HepG2 (cell line): ENCODE measurements around the gene CSNK2A1. TPM values are rescaled to one million over a fixed set of nuclear protein-coding genes. Genes with fewer than 3 reads are reported as not detected.

Source experiments
- ELF1 ChIP-seq: sonication (generic); formaldehyde crosslinking; IDR thresholded peaks from 2 replicates; pipeline ENCODE4 v1.4.0; 2020; ENCODE audit warnings: missing genetic modification reagents
- GTF2F1 ChIP-seq: fragments of 150-350 bp; IDR thresholded peaks from 2 replicates; pipeline ENCODE4 v1.6.1; 2014; ENCODE audit warnings: low read length
- SUZ12 ChIP-seq: fragments of 150-350 bp; IDR thresholded peaks from 2 replicates; pipeline ENCODE4 v1.6.1; 2014; ENCODE audit warnings: low read depth, low read length
- TGIF2 ChIP-seq: IDR thresholded peaks from 2 replicates; pipeline ENCODE4 v1.6.1; 2016; ENCODE audit warnings: control low read depth, missing compliant biosample characterization
- THYN1 ChIP-seq: sonication (generic); formaldehyde crosslinking; IDR thresholded peaks from 2 replicates; pipeline ENCODE4 v1.8.1; 2023; ENCODE audit warnings: low read depth, mild to moderate bottlenecking, moderate library complexity, missing genetic modification reagents, borderline replicate concordance
- ZNF18 ChIP-seq: sonication (generic); formaldehyde crosslinking; IDR thresholded peaks from 2 replicates; pipeline ENCODE4 v1.8.0; 2022; ENCODE audit warnings: mild to moderate bottlenecking, missing genetic modification reagents; ENCODE audit not compliant: insufficient replicate concordance
- ZNF431 ChIP-seq: sonication (generic); formaldehyde crosslinking; IDR thresholded peaks from 2 replicates; pipeline ENCODE4 v1.9.0; 2022; ENCODE audit warnings: missing genetic modification reagents, low read depth, mild to moderate bottlenecking, borderline replicate concordance
- ZNF446 ChIP-seq: sonication (generic); formaldehyde crosslinking; IDR thresholded peaks from 2 replicates; pipeline ENCODE4 v1.5.0; 2020; ENCODE audit warnings: mild to moderate bottlenecking, missing genetic modification reagents
- polyA plus RNA-seq, 8 experiments: library from polyadenylated mRNA; depleted of rRNA in 3 of 8; stranded (reverse) in 7 of 8; unstranded in 1 of 8; fragments of >200 nt; fragmentation: Illumina TruSeq in 4 of 8; extraction: Trizol in 4 of 8; gene quantifications; 2 replicates each; pipeline versions ENCODE4 v1.2.1 to v1.2.3, GENCODE V29; 2011 to 2016; ENCODE audit warnings: low read depth in 4 of 8, missing spikeins in 1 of 8, mixed read lengths in 1 of 8; ENCODE audit not compliant: insufficient read depth in 1 of 8
- total RNA-seq, 5 experiments: library from RNA; depleted of rRNA; stranded (reverse); fragments of >200 nt; fragmentation: Illumina TruSeq; extraction: Trizol; gene quantifications; 2 replicates each; pipeline ENCODE4 v1.2.3, GENCODE V29; 2016; ENCODE audit warnings: low read depth in 1 of 5
- TF ChIP-seq, protein P1 (sequence below): sonication (generic); formaldehyde crosslinking; IDR thresholded peaks from 2 replicates; pipeline ENCODE4 v1.4.0; 2020; ENCODE audit warnings: missing genetic modification reagents, borderline replicate concordance
- TF ChIP-seq, protein P2 (sequence below): fragments of 450-650 bp; IDR thresholded peaks from 2 replicates; pipeline ENCODE4 v1.6.1; 2016
- TF ChIP-seq, protein P3 (sequence below): sonication (generic); formaldehyde crosslinking; IDR thresholded peaks from 2 replicates; pipeline ENCODE4 v1.4.0; 2020; ENCODE audit warnings: missing genetic modification reagents, mild to moderate bottlenecking, borderline replicate concordance
- TF ChIP-seq, protein P4 (sequence below): sonication (generic); formaldehyde crosslinking; IDR thresholded peaks from 2 replicates; pipeline ENCODE4 v1.5.1; 2020; ENCODE audit warnings: missing genetic modification reagents, mild to moderate bottlenecking, borderline replicate concordance

CSNK2A1 gene
- total and polyA plus RNA-seq, 2 of the 13 experiments (the other 11 are each of a cell fraction or from before 2014, with no cell fraction given) = 153 to 231 TPM

- TF ChIP-seq, protein P1, sequence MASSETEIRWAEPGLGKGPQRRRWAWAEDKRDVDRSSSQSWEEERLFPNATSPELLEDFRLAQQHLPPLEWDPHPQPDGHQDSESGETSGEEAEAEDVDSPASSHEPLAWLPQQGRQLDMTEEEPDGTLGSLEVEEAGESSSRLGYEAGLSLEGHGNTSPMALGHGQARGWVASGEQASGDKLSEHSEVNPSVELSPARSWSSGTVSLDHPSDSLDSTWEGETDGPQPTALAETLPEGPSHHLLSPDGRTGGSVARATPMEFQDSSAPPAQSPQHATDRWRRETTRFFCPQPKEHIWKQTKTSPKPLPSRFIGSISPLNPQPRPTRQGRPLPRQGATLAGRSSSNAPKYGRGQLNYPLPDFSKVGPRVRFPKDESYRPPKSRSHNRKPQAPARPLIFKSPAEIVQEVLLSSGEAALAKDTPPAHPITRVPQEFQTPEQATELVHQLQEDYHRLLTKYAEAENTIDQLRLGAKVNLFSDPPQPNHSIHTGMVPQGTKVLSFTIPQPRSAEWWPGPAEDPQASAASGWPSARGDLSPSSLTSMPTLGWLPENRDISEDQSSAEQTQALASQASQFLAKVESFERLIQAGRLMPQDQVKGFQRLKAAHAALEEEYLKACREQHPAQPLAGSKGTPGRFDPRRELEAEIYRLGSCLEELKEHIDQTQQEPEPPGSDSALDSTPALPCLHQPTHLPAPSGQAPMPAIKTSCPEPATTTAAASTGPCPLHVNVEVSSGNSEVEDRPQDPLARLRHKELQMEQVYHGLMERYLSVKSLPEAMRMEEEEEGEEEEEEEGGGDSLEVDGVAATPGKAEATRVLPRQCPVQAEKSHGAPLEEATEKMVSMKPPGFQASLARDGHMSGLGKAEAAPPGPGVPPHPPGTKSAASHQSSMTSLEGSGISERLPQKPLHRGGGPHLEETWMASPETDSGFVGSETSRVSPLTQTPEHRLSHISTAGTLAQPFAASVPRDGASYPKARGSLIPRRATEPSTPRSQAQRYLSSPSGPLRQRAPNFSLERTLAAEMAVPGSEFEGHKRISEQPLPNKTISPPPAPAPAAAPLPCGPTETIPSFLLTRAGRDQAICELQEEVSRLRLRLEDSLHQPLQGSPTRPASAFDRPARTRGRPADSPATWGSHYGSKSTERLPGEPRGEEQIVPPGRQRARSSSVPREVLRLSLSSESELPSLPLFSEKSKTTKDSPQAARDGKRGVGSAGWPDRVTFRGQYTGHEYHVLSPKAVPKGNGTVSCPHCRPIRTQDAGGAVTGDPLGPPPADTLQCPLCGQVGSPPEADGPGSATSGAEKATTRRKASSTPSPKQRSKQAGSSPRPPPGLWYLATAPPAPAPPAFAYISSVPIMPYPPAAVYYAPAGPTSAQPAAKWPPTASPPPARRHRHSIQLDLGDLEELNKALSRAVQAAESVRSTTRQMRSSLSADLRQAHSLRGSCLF (CRISPR knock-in tag) = no peak
- TF ChIP-seq ELF1 (CRISPR knock-in tag) (no peak; the same call in 1 of the 2 replicates), ZNF18 (no peak), SUZ12 (no peak), THYN1 (CRISPR knock-in tag) (no peak), GTF2F1 (no peak), TGIF2 (CRISPR knock-in tag) (peak; percentile 76; the same call in 1 of the 2 replicates), ZNF431 (CRISPR knock-in tag) (no peak), ZNF446 (no peak)
- TF ChIP-seq, protein P2, sequence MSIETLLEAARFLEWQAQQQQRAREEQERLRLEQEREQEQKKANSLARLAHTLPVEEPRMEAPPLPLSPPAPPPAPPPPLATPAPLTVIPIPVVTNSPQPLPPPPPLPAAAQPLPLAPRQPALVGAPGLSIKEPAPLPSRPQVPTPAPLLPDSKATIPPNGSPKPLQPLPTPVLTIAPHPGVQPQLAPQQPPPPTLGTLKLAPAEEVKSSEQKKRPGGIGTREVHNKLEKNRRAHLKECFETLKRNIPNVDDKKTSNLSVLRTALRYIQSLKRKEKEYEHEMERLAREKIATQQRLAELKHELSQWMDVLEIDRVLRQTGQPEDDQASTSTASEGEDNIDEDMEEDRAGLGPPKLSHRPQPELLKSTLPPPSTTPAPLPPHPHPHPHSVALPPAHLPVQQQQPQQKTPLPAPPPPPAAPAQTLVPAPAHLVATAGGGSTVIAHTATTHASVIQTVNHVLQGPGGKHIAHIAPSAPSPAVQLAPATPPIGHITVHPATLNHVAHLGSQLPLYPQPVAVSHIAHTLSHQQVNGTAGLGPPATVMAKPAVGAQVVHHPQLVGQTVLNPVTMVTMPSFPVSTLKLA = no peak
- TF ChIP-seq, protein P3, sequence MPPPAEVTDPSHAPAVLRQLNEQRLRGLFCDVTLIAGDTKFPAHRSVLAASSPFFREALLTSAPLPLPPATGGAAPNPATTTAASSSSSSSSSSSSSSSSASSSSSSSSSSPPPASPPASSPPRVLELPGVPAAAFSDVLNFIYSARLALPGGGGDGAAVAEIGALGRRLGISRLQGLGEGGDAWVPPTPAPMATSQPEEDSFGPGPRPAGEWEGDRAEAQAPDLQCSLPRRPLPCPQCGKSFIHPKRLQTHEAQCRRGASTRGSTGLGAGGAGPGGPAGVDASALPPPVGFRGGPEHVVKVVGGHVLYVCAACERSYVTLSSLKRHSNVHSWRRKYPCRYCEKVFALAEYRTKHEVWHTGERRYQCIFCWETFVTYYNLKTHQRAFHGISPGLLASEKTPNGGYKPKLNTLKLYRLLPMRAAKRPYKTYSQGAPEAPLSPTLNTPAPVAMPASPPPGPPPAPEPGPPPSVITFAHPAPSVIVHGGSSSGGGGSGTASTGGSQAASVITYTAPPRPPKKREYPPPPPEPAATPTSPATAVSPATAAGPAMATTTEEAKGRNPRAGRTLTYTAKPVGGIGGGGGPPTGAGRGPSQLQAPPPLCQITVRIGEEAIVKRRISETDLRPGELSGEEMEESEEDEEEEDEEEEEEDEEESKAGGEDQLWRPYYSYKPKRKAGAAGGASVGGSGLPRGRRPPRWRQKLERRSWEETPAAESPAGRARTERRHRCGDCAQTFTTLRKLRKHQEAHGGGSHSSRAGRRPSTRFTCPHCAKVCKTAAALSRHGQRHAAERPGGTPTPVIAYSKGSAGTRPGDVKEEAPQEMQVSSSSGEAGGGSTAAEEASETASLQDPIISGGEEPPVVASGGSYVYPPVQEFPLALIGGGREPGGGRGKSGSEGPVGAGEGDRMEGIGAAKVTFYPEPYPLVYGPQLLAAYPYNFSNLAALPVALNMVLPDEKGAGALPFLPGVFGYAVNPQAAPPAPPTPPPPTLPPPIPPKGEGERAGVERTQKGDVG (CRISPR knock-in tag) = no peak
- TF ChIP-seq, protein P4, sequence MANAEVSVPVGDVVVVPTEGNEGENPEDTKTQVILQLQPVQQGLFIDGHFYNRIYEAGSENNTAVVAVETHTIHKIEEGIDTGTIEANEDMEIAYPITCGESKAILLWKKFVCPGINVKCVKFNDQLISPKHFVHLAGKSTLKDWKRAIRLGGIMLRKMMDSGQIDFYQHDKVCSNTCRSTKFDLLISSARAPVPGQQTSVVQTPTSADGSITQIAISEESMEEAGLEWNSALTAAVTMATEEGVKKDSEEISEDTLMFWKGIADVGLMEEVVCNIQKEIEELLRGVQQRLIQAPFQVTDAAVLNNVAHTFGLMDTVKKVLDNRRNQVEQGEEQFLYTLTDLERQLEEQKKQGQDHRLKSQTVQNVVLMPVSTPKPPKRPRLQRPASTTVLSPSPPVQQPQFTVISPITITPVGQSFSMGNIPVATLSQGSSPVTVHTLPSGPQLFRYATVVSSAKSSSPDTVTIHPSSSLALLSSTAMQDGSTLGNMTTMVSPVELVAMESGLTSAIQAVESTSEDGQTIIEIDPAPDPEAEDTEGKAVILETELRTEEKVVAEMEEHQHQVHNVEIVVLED (CRISPR knock-in tag) = peak; percentile 33; the same call in 1 of the 2 replicates
Measured at GRCh38 chr20:561437-562231, 18.0 kb upstream of the CSNK2A1 start (continued).
